Tibial artery (tissue), 4 donors: ENCODE measurements around the gene GAPVD1.

Experiments used
- DNase-seq, 2 donors: peaks; one replicate each; pipeline ENCODE4 v3.0.0-alpha.2; 2019
- H3K27ac ChIP-seq, 2 donors: fragments of 200-600 bp; sonication (generic) in 1 of 2; 1 replicate in 1 of 2; 2 replicates in 1 of 2; pipeline ENCODE4 v1.5.1; 2018 to 2019; ENCODE audit warnings: mild to moderate bottlenecking in 1 of 2
- H3K27me3 ChIP-seq, 2 donors: fragments of 200-600 bp; sonication (generic) in 1 of 2; one replicate each; pipeline versions ENCODE4 v1.5.1 to v1.6.0; 2016 to 2019
- H3K36me3 ChIP-seq, 3 donors: fragments of 200-600 bp; sonication (generic) in 2 of 3; one replicate each; pipeline ENCODE4 v1.5.1; 2016 to 2019; ENCODE audit warnings: mild to moderate bottlenecking in 2 of 3
- H3K4me1 ChIP-seq, 4 donors: fragments of 200-600 bp; sonication (generic) in 2 of 4; 1 replicate in 3 of 4; 2 replicates in 1 of 4; pipeline ENCODE4 v1.5.1; 2016 to 2019
- H3K4me3 ChIP-seq, 2 donors: fragments of 200-600 bp; sonication (generic) in 1 of 2; 1 replicate in 1 of 2; 2 replicates in 1 of 2; pipeline ENCODE4 v1.5.1; 2018 to 2019; ENCODE audit warnings: mild to moderate bottlenecking in 2 of 2
- H3K9me3 ChIP-seq, 3 donors: fragments of 200-600 bp; sonication (generic) in 1 of 3; one replicate each; pipeline ENCODE4 v1.5.1; 2016 to 2019
- intact Hi-C: fragments of 100-400 bp; cut with DNase I; formaldehyde crosslinking; loops from one replicate; pipeline ENCODE4 v1.15.0; 2023; ENCODE audit warnings: low total_unique reads
- TF ChIP-seq, protein P1 (sequence below), 2 experiments: fragments of 200-600 bp in 1 of 2; fragments of 450-650 bp in 1 of 2; IDR thresholded peaks; one replicate each; pipeline ENCODE4 v1.5.1; 2017 to 2019; ENCODE audit warnings: antibody characterized with exemption in 2 of 2, mild to moderate bottlenecking in 1 of 2, moderate library complexity in 1 of 2

The GAPVD1 gene

DNA sequence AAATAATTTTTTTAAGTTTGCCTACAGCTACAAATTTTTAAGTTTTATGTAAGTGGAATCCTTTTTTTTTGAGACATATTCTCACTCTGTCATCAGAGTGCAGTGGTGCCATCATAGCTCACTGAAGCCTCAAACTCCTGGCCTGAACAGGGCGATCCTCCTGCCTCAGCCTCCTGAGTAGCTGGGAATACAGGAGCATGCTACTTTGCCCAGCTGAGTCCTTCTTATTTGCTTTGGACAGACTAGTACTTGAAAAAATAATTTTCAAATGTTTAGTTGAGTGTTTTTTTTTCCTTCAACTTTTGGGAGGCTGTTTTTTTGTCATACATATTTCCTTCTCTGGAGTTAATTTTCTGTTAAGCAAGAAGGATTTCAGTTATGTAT is 7.4 kb downstream of the GAPVD1 start:
- Histone ChIP-seq H3K36me3 (peaks cover 0 to 10% (median 8%) of the 10 kb centered on the region in 3 donors), H3K4me1 (peaks cover 0 to 63% (median 29%) of the 10 kb centered on the region in 4 donors), H3K4me3 (no peak overlapping the region), H3K27ac (peak overlapping the region; percentile 37 to 61), H3K9me3 (no peaks in the 10 kb centered on the region), H3K27me3 (no peaks in the 10 kb centered on the region)
- intact Hi-C loops, result no loop called here
- DNase-seq, result peak in 1 of 2 donors; percentile 12
- TF ChIP-seq, protein P1, sequence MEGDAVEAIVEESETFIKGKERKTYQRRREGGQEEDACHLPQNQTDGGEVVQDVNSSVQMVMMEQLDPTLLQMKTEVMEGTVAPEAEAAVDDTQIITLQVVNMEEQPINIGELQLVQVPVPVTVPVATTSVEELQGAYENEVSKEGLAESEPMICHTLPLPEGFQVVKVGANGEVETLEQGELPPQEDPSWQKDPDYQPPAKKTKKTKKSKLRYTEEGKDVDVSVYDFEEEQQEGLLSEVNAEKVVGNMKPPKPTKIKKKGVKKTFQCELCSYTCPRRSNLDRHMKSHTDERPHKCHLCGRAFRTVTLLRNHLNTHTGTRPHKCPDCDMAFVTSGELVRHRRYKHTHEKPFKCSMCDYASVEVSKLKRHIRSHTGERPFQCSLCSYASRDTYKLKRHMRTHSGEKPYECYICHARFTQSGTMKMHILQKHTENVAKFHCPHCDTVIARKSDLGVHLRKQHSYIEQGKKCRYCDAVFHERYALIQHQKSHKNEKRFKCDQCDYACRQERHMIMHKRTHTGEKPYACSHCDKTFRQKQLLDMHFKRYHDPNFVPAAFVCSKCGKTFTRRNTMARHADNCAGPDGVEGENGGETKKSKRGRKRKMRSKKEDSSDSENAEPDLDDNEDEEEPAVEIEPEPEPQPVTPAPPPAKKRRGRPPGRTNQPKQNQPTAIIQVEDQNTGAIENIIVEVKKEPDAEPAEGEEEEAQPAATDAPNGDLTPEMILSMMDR (IDR thresholded peaks at IDR 0.05), result no peak

DNA sequence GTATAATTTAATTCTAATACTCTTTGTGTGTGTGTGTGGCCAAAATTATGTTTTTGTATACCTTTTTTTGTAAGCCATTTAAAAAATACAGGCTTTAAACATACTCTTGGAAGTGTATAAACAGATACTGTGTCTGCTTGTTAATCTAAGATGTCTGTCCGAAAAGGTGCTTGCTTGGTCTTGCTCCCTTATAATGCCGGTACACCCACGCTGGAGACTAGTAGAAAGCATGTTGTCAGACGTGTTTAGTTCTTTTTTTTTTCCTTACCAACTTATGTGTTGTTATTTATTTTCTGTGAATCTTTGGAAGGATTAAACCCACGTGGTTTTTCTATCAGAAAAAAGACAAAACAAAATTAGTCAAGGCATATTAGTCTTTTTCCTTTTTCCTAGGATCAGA is 9.5 kb downstream of the GAPVD1 start:
- H3K27me3 ChIP-seq, result no peaks in the 10 kb centered on the region
- intact Hi-C loops, result no loop called here
- H3K4me1 ChIP-seq, result peaks cover 0 to 60% (median 27%) of the 10 kb centered on the region in 4 donors
- TF ChIP-seq, protein P1 (IDR thresholded peaks at IDR 0.05), result no peak
- no peaks in the 10 kb centered on the region for H3K9me3 ChIP-seq
- peaks cover 0 to 8% (median 7%) of the 10 kb centered on the region in 3 donors for H3K36me3 ChIP-seq
- DNase-seq, result peak in 1 of 2 donors; percentile 3
- no peak overlapping the region for H3K27ac ChIP-seq
- no peak overlapping the region for H3K4me3 ChIP-seq

DNA sequence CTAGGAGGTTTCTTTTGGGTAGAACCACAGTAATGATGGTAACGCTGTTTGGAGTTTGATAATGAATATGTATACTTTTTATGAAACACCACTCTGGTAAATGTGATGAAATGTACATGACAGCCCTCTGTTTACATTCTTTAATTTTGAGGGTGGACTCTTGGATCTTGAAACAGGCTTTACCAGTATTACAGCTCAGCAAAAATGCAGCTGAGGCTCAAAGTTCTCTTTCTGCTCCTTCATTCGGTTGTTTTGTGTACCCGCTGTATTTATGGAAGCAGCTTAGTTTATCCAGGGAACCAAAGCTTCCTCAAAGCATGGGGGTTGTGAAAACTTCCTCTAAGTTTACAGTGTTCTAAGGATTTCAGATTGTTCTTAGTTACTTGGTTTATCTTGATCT is 11.1 kb downstream of the GAPVD1 start:
- DNase-seq, result no peak
- no peak overlapping the region for H3K4me3 ChIP-seq
- H3K9me3 ChIP-seq, result no peaks in the 10 kb centered on the region
- no peaks in the 10 kb centered on the region for H3K36me3 ChIP-seq
- H3K4me1 ChIP-seq, result peaks cover 0 to 69% (median 31%) of the 10 kb centered on the region in 4 donors
- no peaks in the 10 kb centered on the region for H3K27me3 ChIP-seq
- intact Hi-C loops, result no loop called here
- TF ChIP-seq, protein P1 (IDR thresholded peaks at IDR 0.05), result no peak
- peak overlapping the region in 1 of 2 donors; percentile 5 for H3K27ac ChIP-seq

DNA sequence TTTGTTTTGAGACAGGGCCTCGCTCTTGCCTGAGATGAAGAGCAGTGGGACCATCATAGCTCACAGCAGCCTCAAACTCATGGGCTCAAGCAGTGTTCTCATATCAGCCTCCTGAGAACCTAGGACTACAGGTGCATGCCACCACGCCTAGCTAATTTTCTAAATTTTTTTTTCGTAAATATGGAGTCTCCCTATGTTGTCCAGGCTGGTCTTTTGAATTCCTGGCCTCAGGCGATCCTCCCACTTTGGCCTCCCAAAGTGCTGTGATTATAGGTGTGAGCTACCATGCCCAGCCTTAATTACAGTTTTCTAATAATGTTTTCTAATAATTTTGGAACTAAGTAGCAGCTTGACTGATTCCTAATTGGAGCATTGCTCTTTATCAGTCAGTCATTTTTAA is 15.1 kb downstream of the GAPVD1 start:
- H3K9me3 ChIP-seq, result no peaks in the 10 kb centered on the region
- TF ChIP-seq, protein P1 (IDR thresholded peaks at IDR 0.05), result no peak
- no peaks in the 10 kb centered on the region for H3K27me3 ChIP-seq
- H3K27ac ChIP-seq, result no peak overlapping the region
- intact Hi-C loops, result no loop called here
- peaks cover 0 to 39% (median 17%) of the 10 kb centered on the region in 4 donors for H3K4me1 ChIP-seq
- H3K36me3 ChIP-seq, result no peaks in the 10 kb centered on the region
- no peak for DNase-seq
- H3K4me3 ChIP-seq, result no peak overlapping the region

DNA sequence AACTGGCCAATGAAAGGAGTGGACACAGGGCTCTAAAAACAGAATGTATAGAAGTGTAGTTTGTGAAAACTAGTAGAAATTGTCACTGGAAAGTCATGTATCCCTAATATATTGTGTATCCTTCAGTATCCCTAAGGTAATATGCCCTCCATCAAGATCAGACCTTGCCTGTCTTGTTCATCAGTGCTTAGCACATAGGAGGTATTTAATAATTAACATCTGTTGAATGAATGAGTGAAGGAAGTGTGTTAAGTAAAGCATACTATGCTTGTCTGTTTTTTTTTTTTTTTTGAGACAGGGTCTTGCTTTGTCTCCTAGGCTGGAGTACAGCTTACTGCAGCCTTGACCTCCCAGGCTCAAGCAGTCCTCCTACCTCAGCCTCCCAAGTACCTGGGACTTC is 15.8 kb downstream of the GAPVD1 start:
- no peak overlapping the region for H3K27ac ChIP-seq
- TF ChIP-seq, protein P1 (IDR thresholded peaks at IDR 0.05), result no peak
- H3K9me3 ChIP-seq, result no peaks in the 10 kb centered on the region
- no peak overlapping the region for H3K4me3 ChIP-seq
- H3K4me1 ChIP-seq, result peaks cover 0 to 33% (median 14%) of the 10 kb centered on the region in 4 donors
- no peaks in the 10 kb centered on the region for H3K27me3 ChIP-seq
- H3K36me3 ChIP-seq, result no peaks in the 10 kb centered on the region
- intact Hi-C loops, result no loop called here
- no peak for DNase-seq

DNA sequence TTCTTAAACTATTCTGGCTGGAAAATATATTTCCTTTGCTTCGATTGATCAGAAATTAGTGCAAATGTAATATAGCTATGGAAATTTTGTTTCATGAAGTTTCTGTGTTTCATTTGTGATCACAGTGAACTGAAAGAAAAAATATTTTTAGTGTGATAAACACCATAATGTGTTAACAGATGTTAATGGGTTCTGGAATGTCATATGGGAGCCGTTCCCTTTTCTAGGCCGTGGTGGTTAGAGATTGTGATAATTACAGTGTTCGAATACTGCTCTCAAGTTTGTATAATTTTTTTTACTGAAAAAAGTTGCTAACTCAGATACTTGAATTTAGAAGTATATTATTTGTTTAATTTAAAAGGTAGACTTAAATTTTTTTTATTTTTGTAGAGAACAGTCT is 19.3 kb downstream of the GAPVD1 start:
- Histone ChIP-seq H3K4me1 (peaks cover 0 to 13% (median 6%) of the 10 kb centered on the region in 4 donors), H3K4me3 (no peak overlapping the region), H3K36me3 (no peaks in the 10 kb centered on the region), H3K9me3 (no peaks in the 10 kb centered on the region), H3K27ac (no peak overlapping the region), H3K27me3 (no peaks in the 10 kb centered on the region)
- TF ChIP-seq, protein P1 (IDR thresholded peaks at IDR 0.05), result no peak
- intact Hi-C loops, result no loop called here
- no peak for DNase-seq
